Mammary epithelial cell (primary cell): ENCODE results near the gene ZNF302.
"Not testable (repeated sequence)": the region's sequence is repeated elsewhere in the genome, so short reads cannot be mapped to it uniquely, and the experiment has no call there.

Source experiments
- CTCF ChIP-seq, 2 donors: IDR thresholded peaks in 1 of 2; conservative IDR thresholded peaks in 1 of 2; 2 replicates each; pipeline ENCODE4 v1.5.1; 2011 to 2012; ENCODE audit warnings: inconsistent platforms in 2 of 2, low read length in 2 of 2, mild to moderate bottlenecking in 2 of 2, control low read depth in 1 of 2, low read depth in 1 of 2; ENCODE audit not compliant: insufficient read depth in 1 of 2; ENCODE audit errors: extremely low read depth in 1 of 2
- EZH2 ChIP-seq: IDR thresholded peaks from 2 replicates; pipeline ENCODE4 v1.6.1; 2012; ENCODE audit warnings: low read length, inconsistent platforms, borderline replicate concordance

- TF ChIP-seq CTCF (conservative IDR thresholded peaks at IDR 0.05 in 1 of 2, IDR thresholded peaks at IDR 0.05 in 1 of 2; ENCODE audit: extremely low read depth in 1 of 2, insufficient read depth in 1 of 2, low read depth in 1 of 2, low read length in 2 of 2); EZH2: not testable (repeated sequence)
These were observed 7.8 kb downstream of the ZNF302 start for GRCh38 chr19:34685266-34685665.
